ENCODE results near the gene BRICD5. TPM values are rescaled to one million over a fixed set of nuclear protein-coding genes. Genes with fewer than 3 reads are reported as not detected.

The BRICD5 gene
- total and polyA plus RNA-seq, 4 donors = 2.1 to 13.5 (median 9.3) TPM

- no peak for TF ChIP-seq CTCF (IDR thresholded peaks at IDR 0.05; ENCODE audit: control extremely low read depth, extremely low read depth)
- Histone ChIP-seq H3K9ac (ENCODE audit: insufficient read depth in 1 of 2, low read length in 2 of 2) (no peak overlapping the region), H3K9me3 (ENCODE audit: control insufficient read depth in 4 of 4, insufficient read depth in 3 of 4, low read length in 3 of 4) (no peaks in the 10 kb centered on the region), H3K4me3 (no peak overlapping the region), H3K27ac (ENCODE audit: low read depth in 1 of 2, low read length in 1 of 2) (no peak overlapping the region), H3K27me3 (ENCODE audit: control insufficient read depth in 3 of 3, insufficient read depth in 3 of 3, low read length in 2 of 3) (peaks cover 0 to 43% (median 21%) of the 10 kb centered on the region in 3 donors), H3K4me1 (ENCODE audit: control insufficient read depth in 5 of 5, insufficient read depth in 5 of 5, low read length in 5 of 5) (peaks cover 0 to 8% (median 4%) of the 10 kb centered on the region in 5 donors), H3K36me3 (ENCODE audit: control insufficient read depth in 4 of 4, insufficient read depth in 4 of 4, low read length in 4 of 4) (no peaks in the 10 kb centered on the region)
- whole genome bisulfite sequencing, 2 donors = 67 to 75% methylated on average over 16 of the region's 16 CpGs
- DNase-seq (peak in 1 of 3 donors; percentile 28), ATAC-seq (ENCODE audit: insufficient read depth, low FRiP score) (no peak)
Measured at GRCh38 chr16:2194166-2194834, 16.4 kb downstream of the BRICD5 start.

GRCh38 chr16:2191446-2191706 is 19.3 kb downstream of the BRICD5 start:
- no peak for TF ChIP-seq CTCF (IDR thresholded peaks at IDR 0.05; ENCODE audit: control extremely low read depth, extremely low read depth)
- Histone ChIP-seq H3K9ac (ENCODE audit: insufficient read depth in 1 of 2, low read length in 2 of 2) (no peak overlapping the region), H3K36me3 (ENCODE audit: control insufficient read depth in 4 of 4, insufficient read depth in 4 of 4, low read length in 4 of 4) (no peaks in the 10 kb centered on the region), H3K4me1 (ENCODE audit: control insufficient read depth in 5 of 5, insufficient read depth in 5 of 5, low read length in 5 of 5) (peaks cover 0 to 8% (median 4%) of the 10 kb centered on the region in 5 donors), H3K4me3 (no peak overlapping the region), H3K9me3 (ENCODE audit: control insufficient read depth in 4 of 4, insufficient read depth in 3 of 4, low read length in 3 of 4) (no peaks in the 10 kb centered on the region), H3K27me3 (ENCODE audit: control insufficient read depth in 3 of 3, insufficient read depth in 3 of 3, low read length in 2 of 3) (peaks cover 0 to 22% (median 7%) of the 10 kb centered on the region in 3 donors), H3K27ac (ENCODE audit: low read depth in 1 of 2, low read length in 1 of 2) (no peak overlapping the region)
- ATAC-seq (ENCODE audit: insufficient read depth, low FRiP score) (no peak), DNase-seq (no peak)
- WGBS, 2 donors = 88 to 92% methylated on average over 11 of the region's 11 CpGs

- Histone ChIP-seq H3K27me3 (ENCODE audit: control insufficient read depth in 3 of 3, insufficient read depth in 3 of 3, low read length in 2 of 3) (peaks cover 0 to 22% (median 7%) of the 10 kb centered on the region in 3 donors), H3K9ac (ENCODE audit: insufficient read depth in 1 of 2, low read length in 2 of 2) (no peak overlapping the region), H3K9me3 (ENCODE audit: control insufficient read depth in 4 of 4, insufficient read depth in 3 of 4, low read length in 3 of 4) (no peaks in the 10 kb centered on the region), H3K27ac (ENCODE audit: low read depth in 1 of 2, low read length in 1 of 2) (no peak overlapping the region), H3K4me3 (no peak overlapping the region), H3K36me3 (ENCODE audit: control insufficient read depth in 4 of 4, insufficient read depth in 4 of 4, low read length in 4 of 4) (no peaks in the 10 kb centered on the region), H3K4me1 (ENCODE audit: control insufficient read depth in 5 of 5, insufficient read depth in 5 of 5, low read length in 5 of 5) (peaks cover 0 to 8% (median 3%) of the 10 kb centered on the region in 5 donors)
- 83 to 88% methylated on average over 25 of the region's 25 CpGs for WGBS, 2 donors
- no peak for ATAC-seq (ENCODE audit: insufficient read depth, low FRiP score)
- TF ChIP-seq CTCF (IDR thresholded peaks at IDR 0.05; ENCODE audit: control extremely low read depth, extremely low read depth) = no peak
- no peak for DNase-seq
Measured at GRCh38 chr16:2190659-2191445, 19.8 kb downstream of the BRICD5 start.

Measured in lung (tissue), 12 donors.